NK-92 treated with Interleukin-12 subunit alpha and Interleukin-12 subunit beta, amount 100 ng/mL, for 24 hours (cell line): ENCODE results near the gene FGF12.
"Not testable (repeated sequence)": the region's sequence is repeated elsewhere in the genome, so short reads cannot be mapped to it uniquely, and the experiment has no call there.

ENCODE experiments used
- DNase-seq: peaks from one replicate; lab custom pipeline; 2025; lab: John Stamatoyannopoulos, UW

Gene FGF12

DNA sequence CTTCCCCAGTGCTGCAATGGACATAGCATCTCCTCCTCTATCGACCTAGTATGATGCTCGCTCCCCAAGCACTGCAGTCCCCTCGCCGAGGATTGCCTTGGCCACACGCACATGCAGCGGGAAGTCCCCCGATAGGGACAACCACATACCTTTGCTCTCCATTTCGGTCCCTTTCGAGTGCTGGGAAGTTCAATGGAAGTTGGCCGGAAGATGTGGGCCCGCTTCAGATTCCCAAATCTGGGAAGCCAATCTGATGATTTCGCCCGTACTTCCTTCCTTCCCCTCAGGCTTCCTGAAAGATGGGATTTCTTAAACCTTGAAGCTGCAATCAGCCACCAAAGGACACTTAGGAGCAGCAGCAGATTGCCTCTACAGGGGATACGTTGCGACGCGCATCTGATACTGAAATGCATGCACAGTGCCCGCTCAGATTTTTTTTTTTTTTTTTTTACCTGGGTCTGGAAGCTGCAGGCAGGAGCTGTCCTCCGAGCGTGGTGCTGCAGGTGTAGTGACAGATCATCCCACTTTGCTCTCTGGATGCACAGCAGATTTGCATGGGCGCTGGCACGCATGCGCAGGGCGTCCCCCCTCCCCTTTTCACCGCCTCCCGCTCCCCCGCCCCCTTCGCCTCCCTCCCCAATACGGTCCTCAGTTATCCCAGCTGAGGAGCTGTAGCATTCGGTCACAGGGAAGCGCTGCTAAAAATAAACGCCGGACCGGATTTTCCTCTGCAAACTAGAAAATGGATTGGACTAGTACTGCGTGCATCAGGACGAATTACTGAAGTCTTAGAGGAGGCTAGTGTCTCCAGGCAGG lies at the start of gene FGF12:
TSS of gene FGF12 (minus strand) at position 510 of the 816 bp plus-strand sequence.
- DNase-seq = no peak

GRCh38 chr3:192774341-192774740 lies 47.0 kb upstream of the FGF12 start:
- DNase-seq = not testable (repeated sequence)

DNA sequence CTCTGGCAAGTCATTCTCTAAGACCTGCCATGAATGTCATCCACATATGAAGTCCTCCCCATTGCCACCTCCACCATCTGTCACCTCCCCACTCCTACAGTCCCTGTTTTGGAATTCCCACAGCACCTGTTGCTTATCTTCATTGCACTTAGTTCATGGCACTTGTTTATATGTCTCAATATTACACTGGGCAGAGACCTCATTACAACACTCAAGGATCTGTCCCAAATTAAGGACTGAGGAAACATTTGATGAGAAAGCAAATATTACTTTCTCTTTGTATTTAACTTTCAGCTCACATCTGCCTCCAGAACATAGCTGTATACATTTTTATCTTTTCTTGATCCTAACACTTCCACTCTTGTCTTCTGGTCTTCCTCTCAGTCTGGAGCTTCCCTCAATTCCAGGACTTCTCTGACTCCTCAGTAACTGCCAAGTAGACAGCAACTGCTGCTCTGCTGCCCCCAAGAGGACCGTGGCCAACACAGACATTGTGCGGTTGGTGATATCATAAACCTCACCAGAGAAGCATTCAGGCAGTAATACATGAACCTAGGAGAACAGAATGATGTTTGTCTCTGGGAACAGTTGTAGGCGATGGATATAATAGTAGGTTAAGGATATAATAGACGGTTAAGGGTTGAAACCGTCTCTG lies 45.0 kb upstream of the FGF12 start:
- no peak for DNase-seq

DNA sequence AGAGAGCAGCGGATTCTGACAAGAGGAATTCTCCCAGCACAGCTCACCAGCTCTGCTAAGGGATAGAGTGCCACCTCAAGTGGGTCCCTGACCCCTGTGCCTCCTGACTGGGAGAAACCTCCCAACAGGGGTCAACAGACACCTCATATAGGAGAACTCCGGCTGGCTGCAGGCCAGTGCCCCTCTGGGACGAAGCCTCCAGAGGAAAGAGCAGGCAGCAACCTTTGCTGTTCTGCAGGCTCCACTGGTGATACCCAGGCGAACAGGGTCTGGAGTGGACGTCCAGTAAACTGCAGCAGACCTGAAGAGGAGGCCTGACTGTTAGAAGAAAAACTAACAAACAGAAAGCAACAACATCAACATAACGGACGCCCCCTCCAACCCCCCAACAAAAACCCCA lies 31.3 kb upstream of the FGF12 start:
- DNase-seq = no peak

GRCh38 chr3:192751148-192751547 lies 23.8 kb upstream of the FGF12 start:
- no peak for DNase-seq

DNA sequence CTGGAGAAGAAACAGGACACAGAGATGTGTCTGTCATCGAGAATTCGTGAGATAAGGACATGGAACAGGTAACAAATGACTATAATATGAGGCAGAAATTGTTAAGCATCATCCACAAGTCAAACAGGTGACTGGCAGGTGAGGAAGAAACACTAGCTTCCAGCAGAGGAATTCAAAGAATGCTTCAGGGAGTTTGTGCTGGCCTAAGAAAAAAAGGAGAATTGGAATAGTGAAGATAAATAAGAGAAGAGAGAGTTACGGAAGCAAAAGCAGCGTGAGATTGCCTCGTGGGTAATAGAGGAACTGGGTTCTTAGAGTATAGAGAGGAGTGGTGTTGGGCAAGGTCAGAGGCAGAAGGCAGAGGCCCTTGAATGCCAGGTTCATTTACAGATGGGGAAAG lies 22.9 kb upstream of the FGF12 start:
- no peak for DNase-seq

DNA sequence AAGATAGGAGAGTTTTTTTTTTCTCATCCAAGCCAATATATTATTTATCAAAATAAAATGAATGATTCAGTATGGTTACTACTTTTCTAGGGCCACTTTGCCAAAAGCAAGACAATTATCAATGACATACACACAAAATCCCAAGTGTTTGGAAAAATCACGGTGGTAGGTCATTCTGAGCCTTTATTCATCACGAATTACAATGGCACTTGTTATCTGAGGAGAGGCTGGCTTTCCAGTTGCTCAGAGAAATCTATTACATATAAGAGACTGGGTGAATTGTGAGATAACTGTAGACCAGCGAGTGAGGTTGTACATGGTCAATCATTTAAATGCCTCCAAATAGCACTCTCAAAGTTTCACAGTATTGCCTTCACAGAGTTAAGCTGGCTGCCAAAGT lies 20.4 kb upstream of the FGF12 start:
- no peak for DNase-seq

DNA sequence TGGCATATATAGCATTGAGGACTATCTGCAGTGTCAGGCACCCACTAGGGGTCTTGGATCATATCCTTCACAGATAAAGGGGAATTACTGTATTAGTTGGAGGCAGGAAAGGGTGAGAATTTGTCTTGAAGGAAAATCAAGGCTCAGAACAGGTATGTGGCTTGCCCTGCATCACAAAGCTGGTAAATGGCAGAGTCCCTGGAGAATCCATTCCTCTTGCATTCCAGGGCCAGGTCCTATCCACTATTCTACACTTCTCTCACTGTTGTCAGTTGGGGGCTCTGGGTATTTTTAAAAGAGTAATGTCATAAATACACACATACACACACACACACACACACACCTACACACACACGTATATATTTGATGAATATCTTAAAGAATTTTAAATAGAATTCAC lies 19.8 kb upstream of the FGF12 start:
- DNase-seq = no peak

- no peak for DNase-seq
Observed at GRCh38 chr3:192745150-192745549, 17.8 kb upstream of the FGF12 start.

- DNase-seq = not testable (repeated sequence)
Observed at GRCh38 chr3:192744604-192745003, 17.3 kb upstream of the FGF12 start.

GRCh38 chr3:192737506-192737905 lies 10.2 kb upstream of the FGF12 start:
- no peak for DNase-seq

GRCh38 chr3:192731233-192731632 lies 3.9 kb upstream of the FGF12 start:
- DNase-seq = no peak

DNA sequence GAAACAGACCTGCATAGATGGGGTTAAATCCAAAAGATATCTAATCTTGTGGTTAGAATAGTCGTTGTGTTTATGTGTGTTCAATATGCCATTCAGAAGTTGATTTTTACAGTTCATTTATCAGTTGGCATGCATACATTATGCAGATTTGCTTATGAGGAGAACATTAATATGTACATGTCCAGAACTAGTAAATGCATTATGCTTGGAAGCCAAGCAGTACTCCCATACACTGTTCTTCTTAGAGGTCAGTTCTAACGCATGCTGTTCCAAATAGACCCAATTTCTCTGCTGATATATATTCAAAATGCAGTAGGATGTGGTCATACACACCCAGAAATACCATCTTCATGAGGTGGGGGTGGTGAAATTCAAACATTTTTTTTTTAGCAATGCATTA lies 956 bp downstream of the FGF12 start:
- no peak for DNase-seq

GRCh38 chr3:192719964-192720363 lies 7.4 kb downstream of the FGF12 start:
- DNase-seq = no peak

DNA sequence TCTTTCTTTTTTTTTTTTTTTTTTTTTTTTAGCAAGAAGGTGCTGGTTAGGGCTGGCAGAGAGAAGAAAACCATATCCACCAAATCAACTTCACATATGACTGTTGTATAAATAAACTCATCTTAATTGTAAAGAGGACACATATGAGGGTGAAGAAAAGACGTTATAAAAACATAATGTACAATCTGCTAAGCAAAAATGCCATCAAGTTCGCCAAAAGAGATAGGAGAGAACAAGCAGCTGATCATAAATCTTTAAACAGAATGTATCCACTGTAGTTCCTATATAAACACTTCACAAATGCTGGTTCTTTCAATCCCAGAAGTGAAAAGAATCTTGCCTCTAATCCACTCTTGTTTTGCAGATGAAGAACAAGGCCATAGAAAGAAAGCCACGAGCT lies 9.2 kb downstream of the FGF12 start:
- no peak for DNase-seq

DNA sequence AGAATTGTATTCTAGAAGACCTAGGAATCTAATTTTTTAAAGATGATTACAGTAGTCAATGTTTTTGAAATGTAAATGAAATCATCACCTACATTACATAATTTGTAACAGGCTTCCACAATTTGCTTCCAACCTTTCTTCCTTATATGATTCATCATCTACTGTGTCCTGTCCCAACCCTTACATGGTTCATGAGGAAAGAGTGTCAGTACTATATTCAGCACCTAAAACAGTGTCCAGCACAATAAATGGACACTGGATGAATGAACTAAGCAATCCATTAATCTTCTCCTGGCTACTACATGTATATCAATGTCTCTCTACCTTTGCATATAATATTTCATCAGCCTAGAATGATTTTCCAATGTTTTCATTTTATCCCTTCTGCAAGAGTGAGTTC lies 12.2 kb downstream of the FGF12 start:
- DNase-seq = no peak

- DNase-seq = not testable (repeated sequence)
Observed at GRCh38 chr3:192711126-192711525, 16.2 kb downstream of the FGF12 start.

DNA sequence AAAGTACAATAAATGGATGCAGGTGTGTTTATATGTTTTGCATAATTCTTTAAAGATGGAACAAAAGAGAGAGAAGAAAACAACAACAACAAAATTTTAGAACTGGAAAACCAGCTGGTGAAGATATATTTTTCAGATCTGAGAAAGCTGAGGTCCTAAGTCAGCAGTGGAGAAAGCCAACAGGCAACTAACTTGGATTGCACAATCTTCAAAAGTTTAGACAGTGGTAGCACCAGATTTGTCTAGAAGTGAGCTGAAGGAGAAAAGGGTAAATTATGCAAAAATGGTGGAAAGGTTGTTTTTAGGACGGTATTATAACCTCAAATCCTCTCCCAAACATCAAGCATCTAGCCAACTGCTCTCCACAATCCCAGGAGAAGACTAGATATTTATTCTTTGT lies 17.0 kb downstream of the FGF12 start:
- no peak for DNase-seq

DNA sequence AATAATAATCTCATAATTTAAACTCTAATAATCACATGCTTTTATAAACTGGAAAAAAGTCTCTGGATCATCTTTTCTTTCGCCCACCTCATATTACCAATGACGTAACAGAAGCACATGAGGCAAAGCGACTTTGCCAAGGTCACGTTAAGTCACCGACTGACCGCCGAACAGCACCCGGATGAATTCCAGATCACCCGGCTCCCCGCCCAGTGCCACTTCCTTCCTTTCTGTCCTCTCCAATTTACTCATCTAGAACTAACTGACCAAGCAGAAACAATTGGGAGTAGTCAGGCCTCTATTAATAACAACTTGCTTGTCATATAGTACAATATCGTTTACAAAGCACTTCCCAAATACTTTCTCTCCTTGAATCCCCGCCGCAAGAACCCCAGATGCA lies 21.1 kb downstream of the FGF12 start:
- DNase-seq = no peak

DNA sequence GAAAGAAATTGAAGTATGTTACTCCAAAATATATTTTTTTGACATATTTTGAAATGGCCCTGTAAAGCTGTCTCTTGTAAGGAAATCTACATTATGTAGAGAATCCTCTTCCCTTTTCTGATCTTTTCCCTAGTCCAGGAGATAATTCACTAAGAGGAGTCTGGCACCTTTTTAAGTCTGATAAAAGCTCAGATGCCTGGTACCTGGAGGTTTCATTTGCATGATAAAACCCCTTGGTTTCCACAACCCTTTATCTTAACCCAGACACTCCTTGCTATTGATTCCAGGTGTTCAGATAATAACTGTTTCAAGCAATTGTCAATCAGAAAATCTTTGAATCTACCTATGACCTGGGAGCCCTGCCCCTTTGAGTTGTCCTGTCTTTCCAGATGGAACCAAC lies 26.5 kb downstream of the FGF12 start:
- no peak for DNase-seq

GRCh38 chr3:192696943-192697587 lies 30.3 kb downstream of the FGF12 start:
- DNase-seq = no peak

GRCh38 chr3:192687488-192688152 lies 39.7 kb downstream of the FGF12 start:
- no peak for DNase-seq

- DNase-seq = no peak
Observed at GRCh38 chr3:192685801-192686200, 41.5 kb downstream of the FGF12 start.
